GM12878 (cell line): Measurements from ENCODE around the gene IGSF23. TPM values are rescaled to one million over a fixed set of nuclear protein-coding genes. Genes with fewer than 3 reads are reported as not detected.

Experiments used
- ATAC-seq: fragments of 200-7000 bp; cut with Tn5 transposase; 3 replicates; pipeline ENCODE4 v1.9.1; 2020; ENCODE audit warnings: mild to moderate bottlenecking, moderate library complexity
- BruUV-seq: library from RNA; stranded (reverse); fragments of 400-500 nt; replicated peaks from 2 replicates; lab custom pipeline; 2021; lab: Mats Ljungman, UMichigan
- CTCF ChIA-PET: fragments of 300-600 bp; sonication (Branson Sonifier 250); formaldehyde crosslinking; extraction: SDS; loops from one replicate; lab custom pipeline; 2021; ENCODE audit warnings: inconsistent platforms; lab: Yijun Ruan, JAX
- POLR2A ChIA-PET: fragments of 350-600 bp; formaldehyde crosslinking; extraction: SDS; loops from one replicate; lab custom pipeline; 2021; ENCODE audit warnings: inconsistent platforms; lab: Charles Lee
- RAD21 ChIA-PET: fragments of 300-600 bp; sonication (Branson Sonifier 250); formaldehyde crosslinking; loops from one replicate; lab custom pipeline; 2023; ENCODE audit warnings: antibody characterized with exemption; ENCODE audit not compliant: unreplicated experiment; lab: Charles Lee
- SMC1A ChIA-PET: fragments of 300-600 bp; sonication (Branson Sonifier 250); formaldehyde crosslinking; loops from one replicate; lab custom pipeline; 2023; ENCODE audit not compliant: unreplicated experiment, uncharacterized antibody; lab: Charles Lee
- DNase-seq: peaks from one replicate; pipeline ENCODE4 v3.0.0-alpha.2; 2011; ENCODE audit warnings: low read depth, low spot score
- FAIRE-seq: peaks from 3 replicates; lab custom pipeline; 2011; peaks lifted over from hg19 to GRCh38; lab: Jason Lieb, UNC
- H2AFZ ChIP-seq: 2 replicates; pipeline ENCODE4 v1.6.0; 2011; ENCODE audit warnings: low read depth, low read length, control low read depth; ENCODE audit not compliant: control insufficient read depth
- H3K27ac ChIP-seq: 2 replicates; pipeline ENCODE4 v1.5.1; 2011; ENCODE audit warnings: control low read depth; ENCODE audit not compliant: control insufficient read depth, insufficient read depth
- H3K27me3 ChIP-seq, 2 experiments: replicated peaks in 1 of 2; 2 replicates each; pipeline versions ENCODE4 v1.6.0 to v1.6.1; 2011; ENCODE audit warnings: low read length in 1 of 2; ENCODE audit not compliant: control insufficient read depth in 2 of 2, insufficient read depth in 2 of 2
- H3K36me3 ChIP-seq, 2 experiments: 2 replicates each; pipeline ENCODE4 v1.5.1; 2011; ENCODE audit warnings: low read length in 1 of 2; ENCODE audit not compliant: control insufficient read depth in 2 of 2, insufficient read depth in 2 of 2
- H3K4me1 ChIP-seq: 2 replicates; pipeline ENCODE4 v1.6.1; 2011; ENCODE audit warnings: mild to moderate bottlenecking, low read length, moderate library complexity, mixed read lengths; ENCODE audit not compliant: control insufficient read depth, insufficient read depth
- H3K4me2 ChIP-seq: 2 replicates; pipeline ENCODE4 v1.6.0; 2011; ENCODE audit warnings: control low read depth; ENCODE audit not compliant: control insufficient read depth, insufficient read depth
- H3K4me3 ChIP-seq: fragments of 200-600 bp; sonication (generic); 2 replicates; pipeline ENCODE4 v1.5.1; 2016
- H3K79me2 ChIP-seq: 2 replicates; pipeline ENCODE4 v1.6.0; 2011; ENCODE audit warnings: low read length; ENCODE audit not compliant: control insufficient read depth, insufficient read depth
- H3K9ac ChIP-seq: 2 replicates; pipeline ENCODE4 v1.8.0; 2011; ENCODE audit warnings: low read length, control low read depth, mixed read lengths; ENCODE audit not compliant: control insufficient read depth, insufficient read depth
- H3K9me3 ChIP-seq: replicated peaks from 3 replicates; pipeline ENCODE4 v1.5.1; 2011; ENCODE audit warnings: mild to moderate bottlenecking, low read length; ENCODE audit not compliant: control insufficient read depth, insufficient read depth
- H4K20me1 ChIP-seq: 2 replicates; pipeline ENCODE4 v1.6.0; 2011; ENCODE audit not compliant: control insufficient read depth, insufficient read depth
- ATF7 ChIP-seq: fragments of 450-650 bp; IDR thresholded peaks from 2 replicates; pipeline ENCODE4 v1.6.1; 2016; ENCODE audit warnings: low read depth, mild to moderate bottlenecking
- BRCA1 ChIP-seq: IDR thresholded peaks from 2 replicates; pipeline ENCODE4 v1.6.1; 2011; ENCODE audit warnings: low read depth, low read length, improper control_type of control experiment
- CEBPB ChIP-seq, 2 experiments: fragments of 150-350 bp in 1 of 2; IDR thresholded peaks; 2 replicates each; pipeline ENCODE4 v1.6.1; 2012 to 2014; ENCODE audit warnings: low read depth in 2 of 2, low read length in 2 of 2, borderline replicate concordance in 1 of 2, inconsistent platforms in 1 of 2
- EGR1 ChIP-seq, 2 experiments: IDR thresholded peaks; 1 replicate in 1 of 2; 2 replicates in 1 of 2; pipeline ENCODE4 v1.6.1; 2011 to 2012; ENCODE audit warnings: low read depth in 2 of 2, low read length in 2 of 2, borderline replicate concordance in 1 of 2, mild to moderate bottlenecking in 1 of 2, moderate library complexity in 1 of 2
- PKNOX1 ChIP-seq: fragments of 450-650 bp; IDR thresholded peaks from 2 replicates; pipeline ENCODE4 v1.6.1; 2016; ENCODE audit warnings: mild to moderate bottlenecking
- RBBP5 ChIP-seq: fragments of 200-600 bp; sonication (generic); conservative IDR thresholded peaks from 2 replicates; pipeline ENCODE4 v1.6.1; 2016
- SIN3A ChIP-seq: IDR thresholded peaks from 2 replicates; pipeline ENCODE4 v1.6.1; 2012; ENCODE audit warnings: low read depth, low read length, improper control_type of control experiment
- WGBS: methylation state at CpG from one replicate; pipeline ENCODE4 v1.1.6; 2016; ENCODE audit warnings: low lambda C conversion rate; ENCODE audit not compliant: insufficient replicate concordance, insufficient coverage; ENCODE audit errors: missing lambda C conversion rate; 5-methylcytosine and 5-hydroxymethylcytosine counted together
- in situ Hi-C: fragments of 300-500 bp; cut with MboI; formaldehyde crosslinking; loops from 9 replicates; pipeline ENCODE4 v1.14.3; 2018; ENCODE audit warnings: mixed read lengths
- intact Hi-C: fragments of 100-400 bp; cut with micrococcal nuclease; formaldehyde crosslinking; loops from one replicate; pipeline ENCODE4 v1.14.2; 2022; ENCODE audit not compliant: unreplicated experiment
- polyA plus RNA-seq, 11 experiments: library from polyadenylated mRNA; depleted of rRNA in 4 of 11; unstranded in 6 of 11; stranded (reverse) in 5 of 11; fragments of >200 nt; fragmentation: Nextera tagmentation in 4 of 11; fragmentation: Illumina TruSeq in 1 of 11; extraction: Ambion mirVana in 4 of 11; extraction: Trizol in 1 of 11; gene quantifications; 1 replicate in 1 of 11; 2 replicates in 10 of 11; pipeline versions ENCODE4 v1.2.1 to v1.2.3, GENCODE V29; 2011 to 2016; ENCODE audit warnings: inconsistent platforms in 2 of 11, missing spikeins in 2 of 11, low read depth in 1 of 11
- total RNA-seq, 4 experiments: library from RNA; depleted of rRNA in 3 of 4; stranded (reverse); fragments of >200 nt in 3 of 4; fragmentation: Illumina TruSeq in 1 of 4; extraction: Trizol in 1 of 4; gene quantifications; 2 replicates each; pipeline versions ENCODE4 v1.2.1 to v1.2.3, GENCODE V29; 2013 to 2021
- TF ChIP-seq, protein P1 (sequence below): IDR thresholded peaks from 2 replicates; pipeline ENCODE4 v1.6.1; 2011; ENCODE audit warnings: borderline replicate concordance, low read depth, mild to moderate bottlenecking, moderate library complexity, mixed read lengths, low read length; ENCODE audit not compliant: insufficient read depth; ENCODE audit errors: extremely low read length

Gene IGSF23
- total and polyA plus RNA-seq, 10 of the 15 experiments (the other 5 are each of a cell fraction or from before 2014, with no cell fraction given), result not detected

- Histone ChIP-seq H3K27me3 (no peaks in the 10 kb centered on the region; a peak in 1 of 4 replicates), H3K36me3 (no peaks in the 10 kb centered on the region), H3K4me2 (no peak overlapping the region), H3K79me2 (no peaks in the 10 kb centered on the region), H2AFZ (no peak overlapping the region), H3K4me1 (no peaks in the 10 kb centered on the region), H3K9me3 (no peaks in the 10 kb centered on the region), H3K27ac (no peak overlapping the region), H3K9ac (no peak overlapping the region), H4K20me1 (no peaks in the 10 kb centered on the region), H3K4me3 (no peak overlapping the region)
- FAIRE-seq (no peak), ATAC-seq (no peak), DNase-seq (no peak)
- ChIA-PET SMC1A (no interaction called here), CTCF (interaction anchor here (1.1 kb wide), 1 partner anchor 76 kb away, joined by 3 read pairs; no protein-coding TSS in a partner anchor), POLR2A (no interaction called here)
- 63% methylated on average over 11 of the region's 11 CpGs for WGBS
- intact Hi-C loops, result no loop called here
- in situ Hi-C loops, result no loop called here
- BruUV-seq, result no TSS peak
- TF ChIP-seq RBBP5 (no peak), PKNOX1 (no peak), SIN3A (no peak), BRCA1 (no peak), CEBPB (IDR thresholded peaks at IDR 0.05; ENCODE audit: borderline replicate concordance in 1 of 2, low read depth in 2 of 2, low read length in 2 of 2) (no peak), ATF7 (no peak), EGR1 (IDR thresholded peaks at IDR 0.05; ENCODE audit: borderline replicate concordance in 1 of 2, low read depth in 2 of 2, low read length in 2 of 2) (no peak)
- TF ChIP-seq, protein P1, sequence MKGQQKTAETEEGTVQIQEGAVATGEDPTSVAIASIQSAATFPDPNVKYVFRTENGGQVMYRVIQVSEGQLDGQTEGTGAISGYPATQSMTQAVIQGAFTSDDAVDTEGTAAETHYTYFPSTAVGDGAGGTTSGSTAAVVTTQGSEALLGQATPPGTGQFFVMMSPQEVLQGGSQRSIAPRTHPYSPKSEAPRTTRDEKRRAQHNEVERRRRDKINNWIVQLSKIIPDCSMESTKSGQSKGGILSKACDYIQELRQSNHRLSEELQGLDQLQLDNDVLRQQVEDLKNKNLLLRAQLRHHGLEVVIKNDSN, result no peak
- TF ChIP-seq, all 136 proteins: peak for 0
- RAD21 ChIA-PET, result no interaction called here
Measured at GRCh38 chr19:44575116-44575700, 38.2 kb upstream of the IGSF23 start.
